Left ventricle myocardium inferior (tissue), 1 donor: ENCODE results near the gene PIF1. TPM values are rescaled to one million over a fixed set of nuclear protein-coding genes. Genes with fewer than 3 reads are reported as not detected.

Experiments used
- DNase-seq: peaks from one replicate; pipeline ENCODE4 v3.0.0-alpha.2; 2020
- H3K27ac ChIP-seq: fragments of 200-600 bp; replicated peaks from 2 replicates; pipeline ENCODE4 v1.8.0; 2021
- H3K27me3 ChIP-seq: fragments of 200-600 bp; 2 replicates; pipeline ENCODE4 v1.8.0; 2021; ENCODE audit warnings: low read depth
- H3K36me3 ChIP-seq: fragments of 200-600 bp; 2 replicates; pipeline ENCODE4 v1.8.0; 2021
- H3K4me1 ChIP-seq: fragments of 200-600 bp; 2 replicates; pipeline ENCODE4 v1.8.0; 2021
- H3K4me3 ChIP-seq: fragments of 200-600 bp; 2 replicates; pipeline ENCODE4 v1.8.0; 2021; ENCODE audit warnings: mild to moderate bottlenecking, moderate library complexity
- H3K9me3 ChIP-seq: fragments of 200-600 bp; replicated peaks from 2 replicates; pipeline ENCODE4 v1.8.0; 2021
- CTCF ChIP-seq: fragments of 200-600 bp; IDR thresholded peaks from 2 replicates; pipeline ENCODE4 v1.8.0; 2021; ENCODE audit warnings: antibody characterized with exemption, mild to moderate bottlenecking, borderline replicate concordance
- intact Hi-C: fragments of 100-400 bp; cut with micrococcal nuclease; formaldehyde crosslinking; loops from one replicate; pipeline ENCODE4 v1.11.0; 2022
- total RNA-seq: library from RNA; stranded (reverse); fragmentation: NEBNext Ultra II Directional; extraction: Animal tissue kit (Norgen Biotek cat#: 25700); gene quantifications from one replicate; pipeline ENCODE4 v1.2.1, GENCODE V29; 2021
- donor health status: DM: no; HTN: yes; CAD: no; lungs with severe emphysema.

Gene PIF1
- total RNA-seq, 1 donor from 2014 or later: 0.41 TPM

- DNase-seq: no peak
- TF ChIP-seq CTCF: no peak
- no peaks in the 10 kb centered on the region for H3K27me3 ChIP-seq
- H3K4me3 ChIP-seq: no peak overlapping the region
- peak overlapping the region; percentile 85 for H3K27ac ChIP-seq
- H3K9me3 ChIP-seq: no peaks in the 10 kb centered on the region
- intact Hi-C loops: no loop called here
- H3K36me3 ChIP-seq: peaks cover 38% of the 10 kb centered on the region
- H3K4me1 ChIP-seq: peaks cover 85% of the 10 kb centered on the region
These were observed 28.6 kb upstream of the PIF1 start for GRCh38 chr15:64854041-64854440.

- Histone ChIP-seq H3K27ac (peak overlapping the region; percentile 58), H3K4me3 (no peak overlapping the region), H3K27me3 (no peaks in the 10 kb centered on the region), H3K36me3 (peaks cover 45% of the 10 kb centered on the region), H3K4me1 (peaks cover 76% of the 10 kb centered on the region), H3K9me3 (no peaks in the 10 kb centered on the region)
- intact Hi-C loops: no loop called here
- no peak for TF ChIP-seq CTCF
- no peak for DNase-seq
These were observed 26.0 kb upstream of the PIF1 start for GRCh38 chr15:64851503-64851840.

GRCh38 chr15:64850778-64851502 lies 25.5 kb upstream of the PIF1 start:
- intact Hi-C loops: no loop called here
- Histone ChIP-seq H3K27ac (peak overlapping the region; percentile 58), H3K4me3 (no peak overlapping the region), H3K9me3 (no peaks in the 10 kb centered on the region), H3K36me3 (peaks cover 44% of the 10 kb centered on the region), H3K4me1 (peaks cover 76% of the 10 kb centered on the region), H3K27me3 (no peaks in the 10 kb centered on the region)
- no peak for DNase-seq
- TF ChIP-seq CTCF: no peak

- Histone ChIP-seq H3K27ac (peak overlapping the region; percentile 6), H3K9me3 (no peaks in the 10 kb centered on the region), H3K36me3 (peaks cover 31% of the 10 kb centered on the region), H3K4me1 (peaks cover 76% of the 10 kb centered on the region), H3K27me3 (no peaks in the 10 kb centered on the region), H3K4me3 (no peak overlapping the region)
- no peak for TF ChIP-seq CTCF
- intact Hi-C loops: loop anchor here (10.0 kb wide), 1 partner anchor 47 kb away; no protein-coding TSS in a partner anchor
- no peak for DNase-seq
These were observed 22.6 kb upstream of the PIF1 start for GRCh38 chr15:64847876-64848716.

GRCh38 chr15:64847448-64847847 lies 22.0 kb upstream of the PIF1 start:
- intact Hi-C loops: loop anchor here (10.0 kb wide), 1 partner anchor 47 kb away; no protein-coding TSS in a partner anchor
- TF ChIP-seq CTCF: no peak
- peak overlapping the region; percentile 6 for H3K27ac ChIP-seq
- H3K27me3 ChIP-seq: no peaks in the 10 kb centered on the region
- H3K36me3 ChIP-seq: peaks cover 31% of the 10 kb centered on the region
- peaks cover 79% of the 10 kb centered on the region for H3K4me1 ChIP-seq
- no peaks in the 10 kb centered on the region for H3K9me3 ChIP-seq
- no peak overlapping the region for H3K4me3 ChIP-seq
- no peak for DNase-seq
